Stimulated activated CD8-positive, alpha-beta memory T cell treated with anti-CD3 and anti-CD28 coated beads, Interleukin-2, amount 100 ng/mL, for 1 hour (primary cell): ENCODE measurements around the gene FBXW12.

ENCODE experiments used
- DNase-seq, 2 donors: peaks; one replicate each; pipeline ENCODE4 v3.0.0-alpha.2; 2020; ENCODE audit warnings: low read depth in 2 of 2

FBXW12 gene

GRCh38 chr3:48407542-48408099 is 35.6 kb downstream of the FBXW12 start:
- no peak for DNase-seq

GRCh38 chr3:48408823-48409281 is 36.8 kb downstream of the FBXW12 start:
- DNase-seq = no peak

GRCh38 chr3:48409291-48410201 is 37.5 kb downstream of the FBXW12 start:
- DNase-seq = no peak

GRCh38 chr3:48410205-48411040 is 38.4 kb downstream of the FBXW12 start:
- DNase-seq = no peak

- DNase-seq = no peak
These were observed 39.1 kb downstream of the FBXW12 start for GRCh38 chr3:48411041-48411588.

GRCh38 chr3:48411606-48412374 is 39.8 kb downstream of the FBXW12 start:
- DNase-seq = no peak

GRCh38 chr3:48412375-48413001 is 40.5 kb downstream of the FBXW12 start:
- no peak for DNase-seq

- no peak for DNase-seq
These were observed 41.1 kb downstream of the FBXW12 start for GRCh38 chr3:48413086-48413485.

- no peak for DNase-seq
These were observed 41.6 kb downstream of the FBXW12 start for GRCh38 chr3:48413611-48414010.

- DNase-seq = no peak
These were observed 42.6 kb downstream of the FBXW12 start for GRCh38 chr3:48414376-48415250.

- no peak for DNase-seq
These were observed 43.4 kb downstream of the FBXW12 start for GRCh38 chr3:48415251-48415953.

GRCh38 chr3:48416091-48416505 is 44.1 kb downstream of the FBXW12 start:
- no peak for DNase-seq

- no peak for DNase-seq
These were observed 44.5 kb downstream of the FBXW12 start for GRCh38 chr3:48416546-48416945.

- DNase-seq = no peak
These were observed 45.6 kb downstream of the FBXW12 start for GRCh38 chr3:48417529-48418108.

- DNase-seq = no peak
These were observed 46.1 kb downstream of the FBXW12 start for GRCh38 chr3:48418140-48418539.

- DNase-seq = no peak
These were observed 46.6 kb downstream of the FBXW12 start for GRCh38 chr3:48418651-48419050.

GRCh38 chr3:48419149-48419548 is 47.1 kb downstream of the FBXW12 start:
- DNase-seq = no peak

GRCh38 chr3:48419597-48419996 is 47.6 kb downstream of the FBXW12 start:
- no peak for DNase-seq

- DNase-seq = no peak
These were observed 48.5 kb downstream of the FBXW12 start for GRCh38 chr3:48420561-48420960.
